Measurements from ENCODE around the gene TNFRSF6B.
A peak's percentile ranks its signal among the peaks of the same experiment; 100 is the strongest.
"Not testable (repeated sequence)": the region's sequence is repeated elsewhere in the genome, so short reads cannot be mapped to it uniquely, and the experiment has no call there.

TNFRSF6B gene

DNA sequence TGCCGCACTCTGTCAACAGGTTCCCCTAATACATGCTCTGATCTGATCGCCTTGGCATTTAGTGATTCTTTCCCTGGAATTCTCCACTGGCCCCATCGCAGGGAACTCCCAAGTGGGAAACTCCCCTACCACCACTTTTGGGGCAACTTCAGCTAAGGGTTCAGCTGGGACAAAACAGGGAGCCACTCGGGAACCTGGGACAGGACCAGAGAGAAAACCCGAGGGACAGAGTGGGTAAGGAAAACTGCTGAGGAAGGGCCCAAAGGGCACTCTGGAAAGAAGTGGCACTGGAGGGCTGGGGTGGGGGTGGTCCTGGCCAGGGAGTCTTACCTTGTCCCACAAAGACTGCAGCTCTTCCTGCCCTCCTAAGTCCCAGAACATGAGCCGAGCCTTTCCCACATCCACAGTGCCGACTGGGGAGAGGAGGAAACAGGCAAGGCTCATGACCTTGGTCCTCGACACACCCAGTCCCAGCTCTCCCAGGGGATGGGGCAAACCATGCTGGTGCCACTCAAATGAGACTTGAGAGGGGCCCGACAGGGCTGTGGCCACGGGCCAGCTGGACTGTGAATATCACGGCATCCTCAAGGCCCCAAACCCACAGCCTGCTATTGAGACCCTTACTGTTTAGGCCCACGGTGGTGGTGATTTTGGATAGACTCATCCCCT lies 9.7 kb downstream of the TNFRSF6B start:
- no peak for DNase-seq

DNA sequence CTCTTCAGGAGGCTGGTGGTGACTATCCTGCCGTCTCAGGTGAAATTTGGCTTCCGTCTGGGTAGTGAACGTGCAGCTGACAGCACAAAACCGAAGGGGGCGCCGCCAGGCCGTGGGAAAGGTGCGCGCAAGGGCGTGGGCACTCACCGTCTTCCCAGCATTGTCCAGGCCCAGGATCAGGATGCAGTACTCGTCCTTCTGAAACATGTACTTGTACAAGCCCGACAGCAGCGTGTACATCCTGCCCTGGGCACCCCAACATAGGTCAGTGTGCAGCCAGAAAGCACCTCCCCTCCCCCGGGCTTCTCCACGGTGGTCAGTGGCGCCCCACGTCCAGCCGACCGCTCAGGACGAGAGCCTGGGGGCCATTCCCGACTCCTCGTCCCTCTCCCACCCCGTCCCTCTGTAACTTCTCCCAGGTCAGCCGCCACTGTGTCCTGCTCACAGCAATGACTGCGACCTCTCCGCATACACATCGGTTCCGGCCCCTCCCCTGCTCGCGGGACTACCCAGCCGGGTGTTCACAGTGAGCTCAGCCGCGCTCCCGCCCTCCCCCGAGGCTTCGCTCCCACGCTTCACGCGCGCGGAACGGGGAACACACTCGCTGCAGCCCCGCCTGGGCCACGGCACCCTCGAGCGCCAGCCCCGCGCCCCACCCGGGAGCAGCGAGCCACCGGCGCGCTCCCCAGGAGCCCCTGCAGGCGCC lies 10.6 kb downstream of the TNFRSF6B start:
- DNase-seq: peak in 4 of 56 donors; percentile 17 to 55 (median 46)

DNA sequence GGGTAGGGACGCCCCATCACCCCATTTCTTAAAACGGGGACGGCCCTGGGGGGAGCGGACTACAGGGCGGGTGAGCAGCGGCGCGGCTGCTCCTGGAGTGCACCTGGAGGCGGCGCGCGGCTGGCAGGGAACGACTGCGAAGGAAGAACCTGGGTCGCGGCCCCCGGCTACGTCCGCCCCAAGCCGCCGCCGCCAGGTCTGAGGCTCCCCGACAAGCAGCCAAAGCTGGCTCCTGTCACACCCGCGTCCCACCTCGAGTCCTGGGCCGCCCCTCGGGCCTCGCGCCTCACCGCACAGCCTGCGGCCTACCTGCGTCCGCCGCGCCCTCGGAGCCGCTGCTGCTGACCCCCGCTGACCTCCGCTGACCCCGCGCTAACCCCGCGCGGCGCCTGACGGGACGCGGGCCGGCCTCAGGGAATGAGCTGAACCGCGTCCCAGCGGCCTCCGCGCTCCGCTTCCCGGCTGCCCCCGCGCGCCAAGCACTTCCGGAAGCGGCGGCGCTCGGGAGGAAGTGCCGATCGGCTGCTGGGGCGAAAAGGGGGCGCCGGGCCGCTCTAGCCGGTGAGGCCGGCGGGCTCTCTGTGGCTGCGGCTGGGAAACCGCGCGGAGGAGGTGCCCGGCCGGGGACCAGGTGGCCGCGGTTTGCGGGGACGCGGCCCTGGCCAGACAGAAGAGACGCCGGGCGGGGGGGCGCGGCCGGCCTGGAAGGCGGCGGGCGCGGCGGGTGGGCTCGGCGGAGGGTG lies 11.3 kb downstream of the TNFRSF6B start, which contains the start of the genes ARFRP1 and ZGPAT:
ARFRP1 (minus strand) TSS at position 419 of the 743 bp plus-strand sequence. CDS start 885 bp downstream, outside the sequence.
ZGPAT (plus strand) TSS at position 482 of the 743 bp plus-strand sequence. CDS start 542 bp downstream, outside the sequence.
- peak in 55 of 56 donors; percentile 20 to 95 (median 84) for DNase-seq

DNA sequence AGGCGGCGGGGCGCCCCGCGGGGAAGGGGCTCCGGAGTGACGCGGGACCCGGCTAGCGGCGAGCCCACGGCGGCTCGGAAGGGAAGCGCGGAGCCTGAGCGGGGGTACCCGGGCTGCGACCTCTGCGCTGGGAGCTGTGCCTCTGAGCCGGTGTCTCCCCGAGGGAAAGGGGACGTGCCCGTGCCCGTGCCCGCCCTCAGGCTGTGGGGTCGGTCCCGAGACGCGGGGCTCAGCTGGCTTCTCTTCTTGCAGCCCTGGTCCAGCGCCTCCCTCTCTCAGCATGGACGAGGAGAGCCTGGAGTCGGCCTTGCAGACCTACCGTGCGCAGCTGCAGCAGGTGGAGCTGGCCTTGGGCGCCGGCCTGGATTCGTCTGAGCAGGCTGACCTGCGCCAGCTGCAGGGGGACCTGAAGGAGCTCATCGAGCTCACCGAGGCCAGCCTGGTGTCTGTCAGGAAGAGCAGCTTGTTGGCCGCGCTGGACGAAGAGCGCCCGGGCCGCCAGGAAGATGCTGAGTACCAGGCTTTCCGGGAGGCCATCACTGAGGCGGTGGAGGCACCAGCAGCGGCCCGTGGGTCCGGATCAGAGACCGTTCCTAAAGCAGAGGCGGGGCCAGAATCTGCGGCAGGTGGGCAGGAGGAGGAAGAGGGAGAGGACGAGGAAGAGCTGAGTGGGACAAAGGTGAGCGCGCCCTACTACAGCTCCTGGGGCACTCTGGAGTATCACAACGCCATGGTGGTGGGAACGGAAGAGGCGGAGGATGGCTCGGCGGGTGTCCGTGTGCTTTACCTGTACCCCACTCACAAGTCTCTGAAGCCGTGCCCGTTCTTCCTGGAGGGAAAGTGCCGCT lies 12.1 kb downstream of the TNFRSF6B start:
- no peak for DNase-seq

DNA sequence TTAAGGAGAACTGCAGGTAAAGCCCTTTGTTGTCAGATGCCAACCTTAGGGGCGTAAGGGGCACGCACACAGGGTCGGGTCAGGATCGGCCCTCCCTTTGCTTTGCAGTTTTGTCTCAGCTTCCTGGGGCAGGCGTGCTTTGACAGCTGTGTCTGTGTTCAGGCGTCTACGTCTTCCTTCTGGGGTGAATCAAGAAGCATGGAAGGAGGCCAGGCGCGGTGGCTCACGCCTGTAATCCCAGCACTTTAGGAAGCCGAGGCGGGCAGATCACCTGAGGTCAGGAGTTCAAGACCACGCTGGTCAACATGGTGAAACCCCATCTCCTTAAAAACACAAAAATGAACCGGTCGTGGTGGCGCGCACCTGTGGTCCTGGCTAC lies 12.7 kb downstream of the TNFRSF6B start:
- no peak for DNase-seq

DNA sequence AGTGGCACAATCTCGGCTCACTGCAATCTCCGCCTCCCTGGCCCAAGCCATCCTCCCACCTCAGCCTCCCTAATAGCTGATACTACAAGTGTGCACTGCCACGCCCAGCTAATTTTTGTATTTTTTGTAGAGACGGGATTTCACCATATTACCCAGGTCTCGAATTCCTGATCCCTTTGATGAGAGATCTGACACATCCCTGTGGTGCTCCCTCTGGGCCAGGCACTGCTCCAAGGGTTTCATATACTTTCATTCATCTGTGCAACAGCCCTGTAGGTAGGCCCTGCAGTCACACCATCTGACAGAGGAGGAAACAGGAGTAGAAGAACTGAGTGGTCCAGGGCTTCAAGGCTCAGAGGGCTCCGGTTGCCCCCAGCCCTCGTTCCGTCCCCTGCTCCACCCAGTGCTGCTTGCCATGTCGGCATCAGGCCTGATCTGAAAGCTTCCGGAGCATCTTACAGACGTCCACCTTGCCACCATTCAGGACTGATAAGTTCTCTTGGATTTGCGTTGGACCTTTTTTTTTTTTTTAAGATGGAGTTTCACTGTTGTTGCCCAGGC lies 14.7 kb downstream of the TNFRSF6B start:
- DNase-seq: no peak

DNA sequence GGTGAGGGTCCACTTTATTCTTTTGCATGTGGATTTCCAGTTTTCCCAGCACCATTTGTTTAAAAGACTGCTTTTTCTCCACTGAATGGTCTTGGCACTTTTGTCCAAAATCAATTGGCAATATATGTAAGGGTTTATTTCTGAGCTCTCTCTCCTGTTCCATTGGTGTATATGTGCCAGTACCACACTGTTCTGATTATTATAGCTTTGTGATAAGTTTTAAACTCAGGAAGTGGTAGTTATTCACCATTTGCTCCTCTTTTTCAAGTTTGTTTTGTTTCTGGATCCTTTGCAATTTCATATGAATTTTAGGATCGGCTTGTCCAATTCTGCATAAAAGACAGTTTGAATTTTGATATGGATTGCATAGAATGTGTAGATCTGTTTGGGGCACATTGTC lies 15.7 kb downstream of the TNFRSF6B start:
- no peak for DNase-seq

DNA sequence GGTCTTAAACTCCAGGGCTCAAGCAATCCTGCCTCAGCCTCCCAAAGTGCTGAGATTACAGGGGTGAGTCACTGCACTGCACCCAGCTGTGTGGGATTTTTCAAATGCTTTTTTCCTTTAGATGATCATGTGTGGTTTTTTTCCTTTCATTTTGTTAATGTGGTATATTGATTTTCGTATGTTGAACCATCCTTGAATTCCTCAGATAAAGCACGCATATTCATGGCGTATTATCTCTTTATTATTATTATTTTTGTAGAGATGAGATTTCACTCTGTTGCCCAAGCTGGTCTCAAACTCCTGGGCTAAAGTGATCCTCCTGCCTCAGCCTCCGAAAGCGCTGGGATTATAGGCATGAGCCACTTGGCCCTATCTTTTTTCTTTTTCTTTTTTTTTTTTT lies 18.4 kb downstream of the TNFRSF6B start:
- no peak for DNase-seq

DNA sequence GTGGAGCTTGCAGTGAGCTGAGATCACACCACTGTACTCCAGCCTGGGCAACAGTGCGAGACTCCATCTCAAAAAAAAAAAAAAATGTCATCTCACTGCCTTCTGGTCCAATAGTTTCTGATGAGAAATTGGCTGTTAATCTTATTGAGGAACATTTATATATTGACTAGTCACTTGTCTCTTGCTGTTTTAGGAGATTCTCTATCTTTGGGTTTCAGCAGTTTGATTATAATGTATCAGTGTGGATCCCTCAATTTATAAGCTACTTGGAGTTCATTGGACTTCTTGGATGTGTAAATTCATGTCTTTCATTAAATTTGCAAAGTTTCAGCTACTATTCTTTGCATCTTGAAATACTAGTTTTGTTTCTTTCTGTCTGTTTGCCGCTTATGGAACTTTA lies 22.5 kb downstream of the TNFRSF6B start:
- DNase-seq: no peak

DNA sequence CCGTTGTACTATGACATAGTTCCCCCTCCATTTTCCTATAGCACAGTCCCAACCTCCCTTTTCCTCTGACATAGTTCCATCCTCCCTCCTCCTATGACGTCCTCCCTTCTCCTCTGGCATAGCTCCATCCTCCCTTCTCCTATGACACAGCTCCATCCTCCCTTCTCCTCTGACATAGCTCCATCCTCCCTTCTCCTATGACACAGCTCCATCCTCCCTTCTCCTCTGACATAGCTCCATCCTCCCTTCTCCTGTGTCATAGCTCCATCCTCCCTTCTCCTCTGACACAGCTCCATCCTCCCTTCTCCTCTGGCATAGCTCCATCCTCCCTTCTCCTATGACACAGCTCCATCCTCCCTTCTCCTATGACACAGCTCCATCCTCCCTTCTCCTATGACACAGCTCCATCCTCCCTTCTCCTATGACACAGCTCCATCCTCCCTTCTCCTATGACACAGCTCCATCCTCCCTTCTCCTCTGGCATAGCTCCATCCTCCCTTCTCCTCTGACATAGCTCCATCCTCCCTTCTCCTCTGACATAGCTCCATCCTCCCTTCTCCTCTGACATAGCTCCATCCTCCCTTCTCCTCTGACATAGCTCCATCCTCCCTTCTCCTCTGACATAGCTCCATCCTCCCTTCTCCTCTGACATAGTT lies 26.6 kb downstream of the TNFRSF6B start:
- DNase-seq: not testable (repeated sequence)

DNA sequence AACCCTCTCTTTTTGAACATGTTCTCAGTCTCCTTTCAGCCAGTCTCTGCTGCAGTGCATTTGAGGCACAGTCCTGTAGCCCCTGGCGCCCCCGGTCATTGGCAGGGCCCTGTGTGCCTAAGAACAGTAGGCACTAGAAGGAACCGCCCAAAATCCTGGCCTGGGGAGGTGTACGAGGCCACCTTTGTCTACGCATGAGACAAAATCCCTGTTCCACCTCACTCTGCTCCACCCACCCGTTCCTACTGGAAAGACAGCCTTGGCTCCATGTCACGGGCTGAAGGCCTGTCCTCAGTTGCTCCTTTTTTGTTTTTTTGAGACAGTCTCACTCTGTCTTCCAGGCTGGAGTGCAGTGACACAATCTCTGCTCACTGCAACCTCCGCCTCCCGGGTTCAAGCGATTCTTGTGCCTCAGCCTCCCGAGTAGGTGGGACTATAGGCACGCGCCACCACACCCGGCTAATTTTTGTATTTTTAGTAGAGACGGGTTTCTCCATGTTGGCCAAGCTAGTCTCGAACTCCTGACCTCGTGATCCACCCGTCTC lies 33.8 kb downstream of the TNFRSF6B start:
- not testable (repeated sequence) for DNase-seq

DNA sequence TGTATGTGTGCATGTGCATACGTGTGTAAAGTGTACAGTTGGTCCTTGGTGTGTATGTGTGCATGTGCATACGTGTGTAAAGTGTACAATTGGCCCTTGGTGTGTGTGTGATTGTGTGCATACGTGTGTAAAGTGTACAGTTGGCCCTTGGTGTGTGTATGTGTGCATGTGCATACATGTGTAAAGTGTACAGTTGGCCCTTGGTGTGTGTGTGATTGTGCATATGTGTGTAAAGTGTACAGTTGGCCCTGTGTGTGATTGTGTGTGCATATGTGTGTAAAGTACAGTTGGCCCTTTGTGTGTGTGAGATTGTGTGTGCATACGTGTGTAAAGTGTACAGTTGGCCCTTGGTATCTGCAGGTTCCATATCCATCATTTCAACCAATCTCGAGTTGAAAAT lies 35.0 kb downstream of the TNFRSF6B start:
- DNase-seq: no peak

DNA sequence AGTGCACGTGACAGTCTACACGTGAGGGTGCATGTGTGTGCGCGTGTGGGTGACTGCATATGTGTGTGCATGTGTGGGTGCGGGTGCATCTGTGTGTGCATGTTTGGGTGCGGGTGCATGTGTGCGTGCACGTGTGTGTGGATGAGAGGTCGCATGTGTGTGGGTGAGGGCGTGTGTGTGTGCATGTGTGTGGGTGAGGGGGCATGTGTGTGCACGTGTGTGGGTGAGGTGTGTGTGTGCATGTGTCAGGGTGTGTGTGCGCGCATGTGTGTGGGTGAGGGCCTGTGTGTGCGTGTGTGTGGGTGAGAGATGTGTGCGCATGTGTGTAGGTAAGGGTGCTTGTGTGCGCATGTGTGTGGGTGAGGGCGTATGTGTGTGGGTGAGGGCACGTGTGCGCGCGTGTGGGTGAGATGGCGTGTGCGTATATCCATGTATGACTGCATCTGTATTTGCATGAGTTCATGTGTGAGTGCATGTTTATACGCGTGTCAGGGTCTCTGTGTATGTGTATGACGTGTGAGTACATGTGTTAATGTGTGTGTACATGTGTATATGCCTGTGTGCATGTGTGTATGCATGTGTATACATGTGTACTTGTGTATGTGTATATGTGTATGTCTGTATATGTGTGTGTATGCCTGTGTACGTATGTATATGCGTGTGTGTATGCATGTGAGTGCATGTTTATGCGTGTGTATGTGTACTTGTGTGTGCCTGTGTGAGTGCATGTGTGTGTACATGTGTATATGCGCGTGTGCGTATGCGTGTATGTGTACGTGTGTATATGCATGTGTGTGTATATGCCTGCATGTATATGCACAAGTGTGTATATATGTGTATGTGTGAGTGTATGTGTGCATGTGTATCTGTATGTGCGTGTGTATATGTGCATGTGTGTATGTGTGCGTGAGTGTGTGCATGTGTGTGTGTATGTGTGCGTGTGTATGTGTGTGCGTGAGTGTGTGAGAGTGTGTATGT lies 36.0 kb downstream of the TNFRSF6B start:
- DNase-seq: no peak

DNA sequence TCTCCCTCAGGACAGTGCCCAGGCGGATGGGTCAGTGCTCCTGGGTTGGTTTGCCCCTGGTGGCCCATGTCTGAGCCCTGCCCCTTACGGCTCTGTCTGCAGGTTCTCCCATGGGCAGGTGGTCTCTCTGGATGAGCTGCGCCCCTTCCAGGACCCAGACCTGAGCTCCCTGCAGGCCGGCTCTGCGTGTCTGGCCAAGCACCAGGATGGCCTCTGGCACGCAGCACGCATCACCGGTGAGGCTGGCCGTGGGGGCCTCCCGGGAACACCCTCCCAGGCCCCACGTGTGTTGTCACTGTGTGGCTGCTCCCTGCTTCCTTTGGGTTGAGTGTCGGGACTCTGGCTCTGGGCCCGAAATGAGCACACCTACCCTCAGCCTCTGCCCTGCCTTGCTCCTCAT lies 36.7 kb downstream of the TNFRSF6B start:
- no peak for DNase-seq

DNA sequence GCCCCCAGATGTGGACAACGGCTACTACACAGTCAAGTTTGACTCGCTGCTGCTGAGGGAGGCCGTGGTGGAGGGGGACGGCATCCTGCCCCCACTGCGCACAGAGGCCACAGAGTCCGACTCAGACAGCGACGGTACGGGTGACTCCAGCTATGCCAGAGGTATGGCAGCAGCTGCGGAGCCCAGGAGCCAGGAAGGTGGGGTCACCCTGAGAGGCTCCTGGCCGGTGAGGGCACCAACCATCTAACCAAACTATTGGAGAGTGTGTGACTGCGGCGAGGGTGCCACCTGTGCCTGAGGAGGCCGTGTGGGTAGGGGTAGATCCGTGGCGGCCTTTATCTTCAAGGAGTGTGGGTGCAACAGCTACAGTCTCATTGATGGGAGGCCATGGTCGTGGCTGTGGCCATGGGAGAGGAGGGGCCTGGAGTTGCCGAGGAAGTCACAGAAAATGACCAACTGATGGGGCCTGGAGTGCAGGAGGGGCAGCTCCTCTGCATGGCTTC lies 37.2 kb downstream of the TNFRSF6B start:
- no peak for DNase-seq

DNA sequence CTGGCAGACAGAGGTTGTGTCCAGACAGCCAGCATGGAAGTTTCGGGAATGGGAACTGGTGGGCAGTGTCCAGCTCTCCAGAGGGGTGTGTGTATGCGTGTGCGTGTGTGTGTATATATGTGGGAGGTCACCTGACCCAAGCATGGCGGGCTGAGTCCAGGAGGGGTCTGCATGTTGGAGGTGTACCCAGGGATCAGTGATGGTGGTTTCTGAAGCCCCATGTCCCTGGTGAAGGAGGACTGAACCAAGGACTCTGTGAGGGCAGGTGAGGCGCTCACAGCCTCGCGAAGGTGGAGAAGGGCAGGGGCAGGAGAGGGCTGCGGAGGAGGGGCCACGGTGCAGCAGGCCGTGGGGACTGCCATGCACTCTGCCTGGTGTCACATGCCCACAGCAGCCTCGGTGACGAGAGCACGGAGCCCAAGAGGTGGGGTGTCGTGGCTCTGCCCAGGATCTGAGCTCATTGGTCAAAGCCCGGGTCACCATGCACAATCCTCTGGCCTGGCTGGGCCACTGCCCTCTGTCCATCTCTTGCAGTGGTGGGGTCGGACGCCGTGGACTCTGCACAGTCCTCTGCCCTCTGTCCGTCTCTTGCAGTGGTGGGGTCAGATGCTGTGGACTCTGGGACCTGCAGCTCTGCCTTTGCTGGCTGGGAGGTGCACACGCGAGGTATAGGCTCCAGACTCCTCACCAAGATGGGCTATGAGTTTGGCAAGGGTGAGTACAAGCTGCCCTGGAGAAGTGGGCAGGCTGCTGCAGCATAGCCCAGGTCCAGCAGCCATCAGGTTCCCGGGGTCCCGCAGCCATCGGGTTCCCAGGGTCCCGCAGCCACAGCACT lies 37.9 kb downstream of the TNFRSF6B start:
- DNase-seq: no peak
